NCI-H82 treated with DMSO at 0.1 percent for 48 hours (cell line): ENCODE measurements around the gene OTOP3.
A peak's percentile ranks its signal among the peaks of the same experiment; 100 is the strongest.

ENCODE experiments used
- DNase-seq: peaks from one replicate; lab custom pipeline; 2025; ENCODE audit not compliant: unreplicated experiment; lab: John Stamatoyannopoulos, UW

Gene OTOP3

DNA sequence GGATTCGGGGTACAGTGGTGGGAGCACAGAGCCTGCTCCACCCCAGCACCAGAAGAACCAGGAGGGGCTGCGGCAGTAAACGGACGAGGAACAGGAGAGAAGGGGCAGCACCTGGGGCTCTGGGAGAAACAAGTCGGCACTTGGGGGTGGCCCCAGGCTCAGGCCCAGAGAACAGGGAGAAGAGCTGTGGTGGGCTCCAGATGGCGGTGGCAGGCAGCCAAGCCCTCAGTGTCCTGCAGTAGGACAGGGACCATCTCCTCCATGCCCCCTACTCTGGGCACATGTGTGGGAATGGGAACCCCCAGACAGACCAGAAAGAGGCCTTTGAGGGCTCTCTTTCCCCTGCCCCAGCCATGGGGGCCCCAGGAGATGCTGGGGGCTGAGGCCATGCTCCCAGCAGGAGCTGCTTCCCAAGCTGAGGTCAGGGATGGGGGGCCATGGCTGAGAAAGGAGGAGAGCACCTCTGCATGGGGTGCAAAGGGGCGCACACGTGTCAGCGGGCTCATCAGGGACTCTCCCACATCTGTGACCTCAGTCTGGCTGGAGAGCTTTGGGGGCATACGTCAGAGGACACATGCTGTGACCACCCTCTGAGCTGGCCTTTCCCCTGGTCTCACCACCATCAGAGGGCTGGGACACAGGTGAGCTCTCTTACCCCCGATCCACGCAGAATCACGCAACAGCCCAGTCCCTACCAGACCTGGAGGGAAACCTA lies 19.4 kb upstream of the OTOP3 start:
- DNase-seq, result no peak

DNA sequence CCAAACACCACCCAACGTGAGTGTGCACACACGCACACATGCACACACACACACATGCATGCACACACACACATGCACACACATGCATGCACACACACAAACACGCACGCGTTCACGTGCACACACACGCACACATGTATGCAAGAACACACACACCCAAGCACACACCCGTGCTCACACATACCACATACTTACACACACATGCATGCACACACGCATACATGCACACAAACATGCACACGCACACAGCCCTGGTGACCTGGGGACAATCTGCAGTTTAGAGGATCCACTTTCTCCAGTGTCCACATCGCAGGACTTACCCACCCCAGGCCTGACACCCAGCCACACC lies 18.9 kb upstream of the OTOP3 start:
- no peak for DNase-seq

DNA sequence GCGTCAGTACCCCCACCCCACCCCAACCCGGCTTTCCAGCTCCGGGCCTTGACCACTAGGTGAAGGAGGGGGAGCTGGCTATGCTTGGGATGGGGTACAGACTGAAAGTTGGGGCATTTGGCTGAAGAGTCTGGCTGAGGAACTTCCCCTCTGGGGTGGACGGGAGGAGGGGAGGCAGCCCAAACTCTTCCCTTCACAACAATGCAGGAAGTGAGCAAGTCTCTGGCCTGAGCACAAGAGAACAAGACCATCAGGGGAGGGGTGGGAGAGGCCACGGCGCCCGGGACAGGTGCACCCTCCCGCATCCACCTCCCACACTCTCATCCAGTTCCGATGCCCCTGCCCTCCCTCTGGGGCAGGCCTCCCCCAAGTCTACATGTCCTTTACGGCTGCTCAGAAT lies 18.3 kb upstream of the OTOP3 start:
- no peak for DNase-seq

DNA sequence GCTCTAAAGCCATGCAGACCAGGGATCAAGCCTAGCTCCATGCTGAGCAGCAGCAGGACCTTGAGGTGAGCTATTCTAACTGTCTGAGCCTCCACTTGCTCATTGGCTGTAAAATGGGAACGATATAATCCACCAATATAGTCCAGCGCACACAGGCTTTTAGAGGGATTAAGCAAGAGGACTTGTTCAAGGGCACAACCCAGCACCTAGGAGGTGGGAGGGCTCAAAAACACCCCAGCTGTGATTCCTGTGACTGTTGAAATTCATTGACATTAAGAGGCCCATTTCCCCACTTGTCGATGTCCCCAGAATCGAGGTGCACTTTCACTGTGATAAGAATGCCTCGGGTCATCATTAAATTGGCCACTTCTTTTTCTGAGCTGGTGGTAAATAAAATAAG lies 16.8 kb upstream of the OTOP3 start:
- DNase-seq, result peak; percentile 31

DNA sequence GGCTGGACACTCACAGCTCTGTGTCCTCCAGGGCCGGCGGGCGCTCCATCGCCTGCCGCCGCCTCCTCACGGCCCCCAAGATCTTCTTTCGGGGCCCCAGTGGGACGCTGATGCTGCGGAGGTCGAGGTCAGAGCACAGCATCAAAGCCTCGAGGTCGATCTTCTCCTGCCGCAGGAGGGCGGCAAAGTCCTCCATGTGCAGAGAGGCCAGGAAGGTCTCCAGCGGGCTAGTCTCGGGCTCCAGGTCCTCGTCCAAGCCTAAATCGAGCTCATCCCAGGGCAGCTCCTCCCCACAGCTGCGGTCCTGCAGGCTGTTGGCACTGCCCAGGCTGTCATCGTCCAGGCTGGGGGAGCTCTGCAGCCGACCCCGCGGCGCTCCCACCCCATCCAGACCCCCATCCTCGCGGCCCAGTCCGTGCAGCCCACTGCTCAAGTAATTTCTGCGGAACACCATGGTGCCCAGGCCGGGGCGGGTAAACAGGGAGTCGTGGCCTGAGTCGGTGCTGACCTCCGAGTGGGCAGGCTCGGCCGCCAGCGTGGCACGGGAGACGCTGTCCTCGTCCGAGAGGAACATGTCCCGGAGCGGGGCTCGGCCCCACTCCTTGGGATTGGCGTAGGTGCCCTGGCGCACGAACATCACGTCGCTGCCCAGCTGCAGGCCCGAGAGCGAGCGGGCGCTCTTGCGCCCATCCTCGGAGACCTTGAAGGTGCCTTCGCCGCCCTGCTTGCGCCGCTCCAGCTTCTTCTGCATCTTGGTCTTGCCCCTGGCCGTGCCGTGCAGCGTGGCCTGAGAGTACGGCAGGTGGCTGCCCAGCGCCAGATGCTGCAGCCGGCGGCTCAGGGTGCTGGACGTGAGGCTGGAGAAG lies 16.0 kb upstream of the OTOP3 start:
- DNase-seq, result no peak

DNA sequence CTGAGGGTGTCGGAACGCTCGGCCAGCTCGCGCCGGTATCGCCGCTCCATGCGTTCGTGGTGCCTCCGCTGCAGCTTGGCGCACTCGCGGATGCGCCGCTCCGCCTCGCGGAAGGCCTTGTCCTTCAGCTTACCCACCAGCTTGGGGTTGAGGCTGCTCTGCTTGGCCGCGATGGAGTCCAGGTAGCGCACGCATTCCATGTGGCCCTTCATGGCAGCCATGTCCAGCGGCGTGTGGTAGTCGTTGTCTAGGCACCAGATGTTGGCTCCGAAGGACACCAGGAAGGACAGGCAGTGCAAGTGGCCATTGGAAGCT lies 15.4 kb upstream of the OTOP3 start:
- no peak for DNase-seq

DNA sequence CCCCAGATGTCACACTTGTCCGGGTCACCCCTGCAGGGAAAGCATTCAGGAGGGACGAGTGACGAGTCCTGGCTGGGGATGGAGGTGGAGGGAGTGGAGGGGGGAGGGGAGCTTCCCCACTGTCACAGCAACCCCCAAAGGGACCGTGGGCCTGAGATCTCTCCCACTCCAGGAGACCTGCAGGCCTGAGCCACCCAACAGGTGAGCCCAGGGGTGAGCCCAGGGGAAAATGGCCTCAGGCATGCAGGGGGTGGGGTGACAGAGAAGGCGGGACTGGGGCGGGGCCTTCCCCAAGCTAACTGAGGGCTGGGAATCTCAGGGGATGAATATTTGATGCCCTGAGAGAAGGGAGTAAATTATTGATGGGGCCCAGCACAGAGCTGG lies 15.1 kb upstream of the OTOP3 start:
- DNase-seq, result no peak

DNA sequence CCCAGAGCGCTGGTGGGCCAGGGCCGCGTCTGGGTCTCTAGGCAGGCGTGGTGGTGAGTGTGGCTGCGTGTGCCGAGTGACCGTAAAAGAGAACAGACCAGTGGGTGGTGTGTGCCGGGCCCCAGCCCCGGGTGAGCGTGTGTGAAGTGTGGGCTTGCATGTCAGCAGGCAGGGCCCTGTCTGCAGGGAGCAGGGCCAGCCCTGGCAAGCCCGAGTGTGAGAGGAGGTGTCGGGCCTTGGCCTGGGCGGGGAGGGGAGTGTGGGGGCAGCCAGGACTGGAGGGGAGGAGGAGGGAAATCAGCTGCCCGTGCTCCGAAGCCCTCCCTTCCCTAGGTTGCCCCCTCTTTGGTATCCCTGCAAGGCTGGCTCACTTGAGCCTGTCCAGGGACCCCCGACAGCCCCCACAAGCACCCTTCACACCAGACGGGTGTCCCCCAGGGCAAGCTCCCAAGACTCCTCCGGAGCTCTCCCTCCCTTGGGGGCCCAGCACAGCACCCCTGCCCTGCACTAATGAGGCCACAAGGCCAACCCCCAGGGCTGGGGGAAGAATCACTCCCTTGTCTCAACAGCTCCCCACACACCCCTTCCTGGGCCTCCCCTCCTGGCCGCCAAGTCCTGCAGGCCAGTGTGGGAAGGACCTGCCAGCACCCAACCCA lies 14.5 kb upstream of the OTOP3 start:
- no peak for DNase-seq

DNA sequence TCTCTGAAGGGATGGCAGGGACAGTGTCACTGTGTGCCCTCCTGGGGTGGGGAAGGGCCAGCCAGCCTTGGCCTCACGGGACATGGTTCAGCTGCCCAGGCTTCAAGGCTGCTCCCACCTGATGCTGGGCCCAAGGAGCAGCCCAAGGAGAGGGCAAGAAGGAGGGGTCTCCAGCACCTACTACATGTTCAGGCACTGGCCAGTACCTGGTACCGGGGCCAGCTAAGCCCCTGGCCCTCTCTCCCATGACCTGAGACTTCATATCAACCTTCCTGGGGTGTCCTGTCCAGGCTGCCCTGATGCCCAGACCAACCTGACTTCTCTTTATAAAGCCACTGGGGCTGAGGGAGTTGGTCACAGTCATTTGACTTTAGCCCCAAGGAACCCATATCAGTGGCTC lies 13.9 kb upstream of the OTOP3 start:
- no peak for DNase-seq

DNA sequence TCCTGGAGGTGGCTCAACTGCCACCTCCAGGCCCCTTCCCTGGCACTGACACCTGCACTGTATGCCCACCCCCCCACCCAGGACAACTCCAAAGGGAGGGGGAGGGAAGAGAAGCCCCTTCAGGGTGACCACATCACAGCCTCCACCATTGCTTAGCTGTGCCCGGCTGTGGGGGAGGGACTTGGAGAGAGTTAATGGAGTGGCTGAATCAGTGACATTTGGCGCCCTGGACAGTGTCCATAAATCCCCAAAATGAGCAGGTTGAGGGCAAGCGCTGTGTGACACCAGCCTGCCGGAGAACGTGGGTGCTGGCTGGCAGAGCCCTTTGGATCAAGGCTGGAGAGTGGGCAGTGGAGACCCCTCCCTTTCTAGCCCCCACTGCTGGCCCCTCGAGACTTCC lies 13.5 kb upstream of the OTOP3 start:
- DNase-seq, result no peak

DNA sequence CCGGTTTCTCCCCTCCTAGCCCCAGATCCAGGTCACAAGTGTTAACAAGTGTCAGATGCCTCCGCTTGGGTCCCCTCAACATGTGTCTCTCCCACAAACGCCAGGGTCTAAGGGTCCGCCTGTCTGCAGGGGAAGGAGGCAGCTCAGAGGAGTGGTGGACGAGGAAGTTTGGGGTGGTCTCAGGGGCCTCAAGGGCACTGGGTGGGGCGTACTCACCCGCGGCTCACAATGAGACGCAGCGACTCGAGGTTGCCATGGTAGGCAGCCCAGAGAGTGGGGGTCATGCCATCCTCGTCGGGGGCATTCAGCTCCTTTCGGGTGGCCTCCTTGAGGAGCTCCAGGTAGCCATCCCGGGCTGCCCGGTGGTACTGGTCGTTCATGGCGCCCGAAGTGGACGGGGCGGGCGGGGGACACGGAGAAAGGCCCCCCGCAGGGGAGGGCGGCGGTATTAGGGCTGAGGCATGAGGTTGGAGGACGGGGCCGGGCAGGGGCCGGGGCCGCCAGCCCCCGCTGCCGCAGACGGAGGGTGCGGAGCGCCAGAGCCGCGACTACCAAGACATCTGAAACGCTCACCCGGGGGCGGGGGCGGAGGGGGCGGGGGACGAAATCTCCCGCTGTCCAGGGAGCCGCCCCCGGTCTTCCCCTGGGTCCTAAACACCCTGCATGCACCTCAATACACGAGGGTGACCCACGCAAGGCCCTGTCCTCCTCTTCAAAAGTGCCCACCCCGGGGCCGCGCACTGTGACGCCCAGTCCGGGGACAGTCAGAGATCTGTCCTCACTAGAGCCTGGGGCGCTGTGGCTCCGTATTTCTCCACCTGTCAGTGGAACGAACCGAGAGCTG lies 12.8 kb upstream of the OTOP3 start, which contains the start of gene USH1G:
Gene USH1G, minus strand, starts transcription at position 562 of the 844 bp plus-strand sequence. Its CDS starts 182 bp downstream, at position 380.
- no peak for DNase-seq

DNA sequence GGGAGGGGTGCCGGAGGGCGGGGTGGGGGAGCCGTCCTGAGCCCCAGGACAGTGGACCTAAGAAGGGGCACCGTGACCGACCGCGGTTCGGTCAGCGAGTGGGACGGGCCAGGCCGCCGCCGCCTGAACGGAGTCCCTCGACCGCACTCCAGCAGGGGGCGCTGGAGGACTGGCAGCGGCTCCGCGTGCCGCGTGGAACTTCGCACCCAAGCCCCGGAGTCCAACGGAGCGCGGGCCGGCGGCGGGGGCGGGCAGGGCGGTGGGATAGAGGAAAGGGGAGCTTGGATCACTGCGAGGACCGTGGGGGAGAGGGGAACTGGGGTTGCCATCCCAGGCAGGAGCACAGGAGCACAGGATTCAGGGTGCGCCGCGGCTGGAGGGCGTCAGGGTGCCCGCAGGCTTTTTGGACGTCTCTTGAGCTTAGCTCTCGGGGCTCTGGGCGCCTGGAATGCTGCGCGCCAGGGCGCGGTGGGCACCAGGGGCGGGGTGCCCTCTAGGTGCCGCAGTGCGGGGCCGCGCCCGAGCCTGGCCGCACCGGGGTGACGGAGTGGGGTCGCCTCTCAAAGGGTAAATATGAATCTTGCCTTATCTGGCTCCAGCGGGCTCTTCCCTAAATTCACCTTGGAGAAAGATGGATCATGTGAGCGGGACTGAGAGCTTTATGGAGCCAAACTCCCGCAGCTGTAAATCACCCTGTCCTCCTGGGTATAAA lies 12.0 kb upstream of the OTOP3 start:
- DNase-seq, result no peak

DNA sequence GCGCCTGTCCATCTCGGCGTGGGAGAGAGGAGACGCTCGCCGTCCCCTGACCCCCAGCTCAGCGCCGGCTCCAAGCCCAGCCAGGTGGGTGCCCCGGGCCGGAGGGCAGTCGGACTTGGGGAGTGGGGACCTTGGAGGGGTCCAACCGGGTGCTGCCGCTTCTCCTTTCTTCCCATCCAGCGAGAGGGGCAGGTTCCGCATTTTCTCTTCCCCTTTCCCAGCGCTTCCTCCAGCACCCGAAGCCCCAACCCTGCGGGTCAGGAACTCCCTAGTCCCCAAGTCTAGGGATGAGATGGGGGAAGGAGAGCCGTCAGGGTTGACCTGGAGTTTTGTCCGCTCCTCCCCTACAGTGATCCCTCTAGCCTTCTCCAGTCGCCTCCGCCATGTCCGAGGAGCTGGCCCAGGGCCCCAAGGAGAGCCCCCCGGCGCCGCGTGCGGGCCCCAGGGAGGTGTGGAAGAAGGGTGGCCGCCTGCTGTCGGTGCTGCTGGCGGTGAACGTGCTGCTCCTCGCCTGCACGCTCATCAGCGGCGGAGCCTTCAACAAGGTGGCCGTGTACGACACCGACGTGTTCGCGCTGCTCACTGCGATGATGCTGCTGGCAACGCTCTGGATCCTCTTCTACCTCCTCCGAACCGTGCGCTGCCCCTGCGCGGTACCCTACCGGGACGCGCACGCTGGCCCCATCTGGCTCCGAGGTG lies 11.3 kb upstream of the OTOP3 start, which contains the start of gene OTOP2:
Gene OTOP2, plus strand, starts transcription at position 24 of the 699 bp plus-strand sequence. Its CDS starts 360 bp downstream, at position 384.
- DNase-seq, result no peak

DNA sequence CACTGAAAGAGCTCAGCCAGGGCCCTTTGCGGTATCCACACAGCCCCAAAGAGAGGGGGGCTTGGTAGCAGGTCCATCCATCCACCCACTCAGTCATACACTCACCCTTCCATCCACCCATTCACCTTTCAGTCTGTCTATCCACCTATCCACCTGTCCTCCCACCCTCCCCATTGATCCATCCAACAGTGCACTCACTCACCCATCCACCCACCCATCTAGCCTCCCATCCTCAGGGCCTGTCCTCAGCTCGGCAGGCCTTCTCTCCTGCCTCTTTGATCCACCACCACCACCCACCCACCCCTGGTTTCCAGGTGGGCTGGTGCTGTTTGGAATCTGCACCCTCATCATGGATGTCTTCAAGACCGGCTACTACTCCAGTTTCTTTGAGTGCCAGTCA lies 10.5 kb upstream of the OTOP3 start:
- no peak for DNase-seq

DNA sequence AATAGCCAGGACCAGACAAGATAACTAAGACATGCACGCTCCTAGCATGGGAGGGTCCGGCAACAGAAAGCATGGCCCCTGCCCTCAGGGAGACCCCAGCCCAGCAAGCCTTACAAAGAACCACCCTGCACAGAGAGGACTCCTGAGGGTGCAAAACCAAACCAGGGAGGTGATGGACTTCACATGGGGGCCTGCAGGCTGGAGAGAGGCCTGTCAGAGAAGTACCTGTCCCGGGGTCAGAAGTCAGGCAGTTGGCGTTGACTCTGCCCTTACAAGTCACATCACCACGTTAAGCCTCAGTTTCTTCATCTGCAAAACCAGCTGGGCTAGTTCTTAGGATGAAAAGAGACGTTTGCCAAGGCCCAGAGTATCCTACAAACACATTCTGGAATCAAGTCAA lies 6.9 kb upstream of the OTOP3 start:
- DNase-seq, result no peak

DNA sequence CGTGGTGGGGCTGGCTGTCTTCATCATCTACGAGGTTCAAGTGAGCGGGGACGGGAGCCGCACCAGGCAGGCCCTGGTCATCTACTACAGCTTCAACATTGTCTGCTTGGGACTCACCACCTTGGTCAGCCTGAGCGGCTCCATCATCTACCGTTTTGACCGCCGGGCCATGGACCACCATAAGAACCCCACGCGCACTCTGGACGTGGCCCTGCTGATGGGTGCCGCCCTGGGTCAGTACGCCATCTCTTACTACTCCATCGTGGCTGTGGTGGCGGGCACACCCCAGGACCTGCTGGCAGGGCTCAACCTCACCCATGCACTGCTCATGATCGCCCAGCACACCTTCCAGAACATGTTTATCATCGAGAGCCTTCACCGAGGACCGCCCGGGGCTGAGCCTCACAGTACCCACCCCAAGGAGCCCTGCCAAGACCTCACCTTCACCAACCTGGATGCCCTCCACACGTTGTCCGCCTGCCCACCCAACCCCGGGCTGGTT lies 5.1 kb upstream of the OTOP3 start:
- no peak for DNase-seq

DNA sequence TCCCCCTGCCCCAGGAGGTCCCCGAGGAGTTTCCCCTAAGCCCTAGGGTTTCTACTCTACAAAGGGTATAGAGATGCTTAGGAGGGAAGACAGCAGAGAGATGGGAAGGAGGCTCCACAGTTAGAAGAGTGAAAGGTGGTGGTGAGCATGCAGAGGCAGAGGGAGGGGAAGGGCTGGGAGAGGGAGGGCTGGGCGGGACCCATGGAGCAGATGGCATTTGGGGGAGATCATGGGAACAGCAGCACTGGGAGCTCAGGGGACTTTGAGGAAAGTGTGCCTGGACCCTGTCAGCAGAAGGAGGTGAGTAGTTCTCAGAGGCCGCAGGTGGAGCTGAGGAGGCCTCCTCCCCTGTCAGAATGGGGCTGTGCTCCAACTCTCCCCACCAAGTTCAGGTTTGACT lies 650 bp upstream of the OTOP3 start:
- peak; percentile 52 for DNase-seq

DNA sequence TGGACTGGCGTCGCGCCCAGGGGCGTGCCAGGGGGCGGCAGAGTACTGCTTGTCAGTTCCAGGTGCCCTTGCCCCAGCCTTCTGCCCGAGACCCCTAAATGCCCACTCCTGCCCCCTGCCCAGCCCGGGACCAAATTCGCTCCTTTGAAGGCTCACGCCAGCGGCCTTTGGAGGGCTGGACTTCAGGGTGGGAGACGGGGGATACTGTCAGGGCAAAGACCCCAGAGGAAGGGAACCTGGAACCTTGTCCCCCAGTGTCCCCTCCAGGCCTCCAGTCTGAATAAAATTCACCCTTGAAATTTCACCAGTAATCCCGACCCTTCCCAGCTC lies 737 bp downstream of the OTOP3 start:
- DNase-seq, result no peak

DNA sequence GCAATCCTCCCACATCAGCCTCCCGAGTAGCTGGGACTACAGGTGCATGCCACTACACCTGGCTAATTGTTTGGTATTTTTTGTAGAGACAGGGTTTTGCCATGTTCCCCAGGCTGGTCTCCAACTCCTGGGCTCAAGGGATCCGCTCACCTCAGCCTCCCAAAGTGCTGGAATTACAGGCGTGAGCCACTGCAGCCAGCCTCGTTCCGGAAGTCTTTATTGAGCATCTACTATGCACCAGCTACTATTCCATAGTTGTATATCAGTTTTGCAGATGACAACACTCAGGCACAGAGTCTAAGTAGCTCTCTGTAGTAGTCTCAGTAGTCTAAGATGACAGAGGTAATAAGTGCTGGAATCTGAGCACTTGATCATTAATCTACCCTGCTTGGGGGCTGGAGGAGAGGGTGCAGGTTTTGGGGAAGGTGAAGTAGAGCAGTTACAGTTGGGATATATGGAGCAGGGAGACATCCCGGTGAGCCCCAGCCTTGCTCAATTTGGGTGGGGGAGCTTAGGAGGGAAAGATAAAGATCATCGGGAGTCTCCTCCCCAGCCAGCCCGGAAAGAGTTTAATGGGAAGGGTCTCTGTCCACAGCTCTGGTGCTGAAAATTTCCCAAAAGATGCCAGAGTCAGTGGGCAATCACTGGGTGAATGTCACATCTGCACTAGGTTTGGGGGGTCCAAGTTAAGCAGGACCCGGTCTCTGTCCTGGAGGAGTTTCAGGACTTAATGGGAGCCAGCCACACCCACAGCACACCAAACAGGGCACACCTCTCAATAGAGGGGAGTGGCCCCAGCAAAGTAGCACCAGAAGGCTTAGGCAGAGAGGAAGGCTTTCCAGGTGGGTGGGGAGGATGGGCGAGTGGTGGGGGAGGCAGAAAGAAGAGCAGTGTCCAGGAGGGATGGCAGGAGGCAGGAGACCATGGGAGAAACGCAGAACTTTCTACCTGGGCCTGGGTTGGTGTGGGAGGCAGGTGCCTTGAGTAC lies 1.7 kb downstream of the OTOP3 start:
- peak; percentile 12 for DNase-seq
